Loucy (cell line): ENCODE data around the gene SOX13.

Experiments
- H2AFZ ChIP-seq: fragments of 200-600 bp; sonication (generic); 2 replicates; pipeline ENCODE4 v1.6.0; 2016; ENCODE audit warnings: antibody characterized with exemption, mild to moderate bottlenecking, low read length, moderate library complexity
- H3F3A ChIP-seq: fragments of 200-600 bp; 2 replicates; pipeline ENCODE4 v1.6.0; 2016; ENCODE audit warnings: antibody characterized with exemption, low read depth, mild to moderate bottlenecking
- H3K27me3 ChIP-seq: fragments of 200-600 bp; sonication (generic); 2 replicates; pipeline ENCODE4 v1.6.1; 2014; ENCODE audit warnings: low read length, mild to moderate bottlenecking; ENCODE audit not compliant: insufficient read depth, poor library complexity, severe bottlenecking
- H3K36me3 ChIP-seq: fragments of 200-600 bp; sonication (generic); 2 replicates; pipeline ENCODE4 v1.6.1; 2016; ENCODE audit warnings: low read length; ENCODE audit not compliant: insufficient read depth
- H3K4me1 ChIP-seq: fragments of 200-600 bp; sonication (generic); 2 replicates; pipeline ENCODE4 v1.5.1; 2014; ENCODE audit warnings: low read length, mild to moderate bottlenecking; ENCODE audit not compliant: insufficient read depth, poor library complexity, severe bottlenecking
- H3K4me2 ChIP-seq: fragments of 200-600 bp; sonication (generic); 2 replicates; pipeline ENCODE4 v1.6.0; 2014; ENCODE audit warnings: antibody characterized with exemption, low read length, low read depth, mild to moderate bottlenecking; ENCODE audit not compliant: poor library complexity, severe bottlenecking
- H3K4me3 ChIP-seq: fragments of 200-600 bp; sonication (generic); 2 replicates; pipeline ENCODE4 v1.5.1; 2014; ENCODE audit warnings: low read length, mild to moderate bottlenecking, mixed read lengths; ENCODE audit not compliant: poor library complexity, severe bottlenecking
- H3K79me2 ChIP-seq: fragments of 200-600 bp; sonication (generic); 2 replicates; pipeline ENCODE4 v1.6.1; 2014; ENCODE audit warnings: low read length; ENCODE audit not compliant: insufficient read depth
- H3K9ac ChIP-seq: fragments of 200-600 bp; sonication (generic); 2 replicates; pipeline ENCODE4 v1.6.0; 2014; ENCODE audit warnings: mild to moderate bottlenecking, low read depth, low read length, moderate library complexity; ENCODE audit not compliant: poor library complexity, severe bottlenecking
- H3K9me2 ChIP-seq: fragments of 200-600 bp; sonication (generic); replicated peaks from 2 replicates; pipeline ENCODE4 v1.6.1; 2016; ENCODE audit warnings: low read depth, low read length, mixed read lengths
- H3K9me3 ChIP-seq: fragments of 200-600 bp; sonication (generic); 2 replicates; pipeline ENCODE4 v1.6.1; 2014; ENCODE audit warnings: mild to moderate bottlenecking, antibody characterized with exemption, low read length, low read depth; ENCODE audit not compliant: insufficient read depth
- H4K20me1 ChIP-seq: fragments of 200-600 bp; sonication (generic); 2 replicates; pipeline ENCODE4 v1.6.0; 2014; ENCODE audit warnings: antibody characterized with exemption, low read length, mild to moderate bottlenecking; ENCODE audit not compliant: insufficient read depth, poor library complexity, severe bottlenecking
- CTCF ChIP-seq: fragments of 200-600 bp; sonication (generic); conservative IDR thresholded peaks from 2 replicates; pipeline ENCODE4 v1.5.1; 2014; ENCODE audit warnings: mild to moderate bottlenecking, antibody characterized with exemption, low read length
- EZH2phosphoT487 ChIP-seq: fragments of 200-600 bp; IDR thresholded peaks from 2 replicates; pipeline ENCODE4 v1.6.1; 2018; ENCODE audit warnings: antibody characterized with exemption, mild to moderate bottlenecking, moderate library complexity, borderline replicate concordance

SOX13 gene

GRCh38 chr1:204115116-204115515 lies 42.2 kb downstream of the SOX13 start:
- H4K20me1 ChIP-seq, result no peaks in the 10 kb centered on the region
- H2AFZ ChIP-seq, result no peak overlapping the region
- TF ChIP-seq CTCF (no peak), EZH2phosphoT487 (no peak)
- no peaks in the 10 kb centered on the region for H3K36me3 ChIP-seq
- H3K4me1 ChIP-seq, result peaks cover 9% of the 10 kb centered on the region
- no peak overlapping the region for H3K4me2 ChIP-seq
- H3K4me3 ChIP-seq, result no peak overlapping the region
- no peaks in the 10 kb centered on the region for H3K9me3 ChIP-seq
- H3F3A ChIP-seq, result no peaks in the 10 kb centered on the region
- no peaks in the 10 kb centered on the region for H3K9me2 ChIP-seq
- no peaks in the 10 kb centered on the region for H3K79me2 ChIP-seq
- H3K27me3 ChIP-seq, result no peaks in the 10 kb centered on the region
- no peak overlapping the region for H3K9ac ChIP-seq

GRCh38 chr1:204116539-204116938 lies 43.6 kb downstream of the SOX13 start:
- no peaks in the 10 kb centered on the region for H3K79me2 ChIP-seq
- H3K4me1 ChIP-seq, result peaks cover 9% of the 10 kb centered on the region
- H3K4me2 ChIP-seq, result no peak overlapping the region
- no peak overlapping the region for H3K4me3 ChIP-seq
- no peaks in the 10 kb centered on the region for H3K36me3 ChIP-seq
- H3K27me3 ChIP-seq, result no peaks in the 10 kb centered on the region
- no peak for TF ChIP-seq CTCF
- no peak for TF ChIP-seq EZH2phosphoT487
- H2AFZ ChIP-seq, result no peak overlapping the region
- H3F3A ChIP-seq, result no peaks in the 10 kb centered on the region
- H3K9me2 ChIP-seq, result no peaks in the 10 kb centered on the region
- no peaks in the 10 kb centered on the region for H3K9me3 ChIP-seq
- H4K20me1 ChIP-seq, result no peaks in the 10 kb centered on the region
- H3K9ac ChIP-seq, result no peak overlapping the region

- no peaks in the 10 kb centered on the region for H3K9me3 ChIP-seq
- H3K79me2 ChIP-seq, result no peaks in the 10 kb centered on the region
- peaks cover 6% of the 10 kb centered on the region for H3K4me1 ChIP-seq
- no peak overlapping the region for H2AFZ ChIP-seq
- no peak overlapping the region for H3K9ac ChIP-seq
- no peak overlapping the region for H3K4me2 ChIP-seq
- no peaks in the 10 kb centered on the region for H3K9me2 ChIP-seq
- H3F3A ChIP-seq, result no peaks in the 10 kb centered on the region
- no peaks in the 10 kb centered on the region for H3K27me3 ChIP-seq
- no peak for TF ChIP-seq CTCF
- TF ChIP-seq EZH2phosphoT487, result no peak
- H3K36me3 ChIP-seq, result no peaks in the 10 kb centered on the region
- no peak overlapping the region for H3K4me3 ChIP-seq
- no peaks in the 10 kb centered on the region for H4K20me1 ChIP-seq
These were observed 49.1 kb downstream of the SOX13 start for GRCh38 chr1:204121840-204122555.
